ENCODE results near the gene KIFBP.

KIFBP gene

GRCh38 chr10:69049566-69049961 is 61.0 kb downstream of the KIFBP start:
- DNase-seq (ENCODE audit: low read depth in 2 of 2) = no peak

DNA sequence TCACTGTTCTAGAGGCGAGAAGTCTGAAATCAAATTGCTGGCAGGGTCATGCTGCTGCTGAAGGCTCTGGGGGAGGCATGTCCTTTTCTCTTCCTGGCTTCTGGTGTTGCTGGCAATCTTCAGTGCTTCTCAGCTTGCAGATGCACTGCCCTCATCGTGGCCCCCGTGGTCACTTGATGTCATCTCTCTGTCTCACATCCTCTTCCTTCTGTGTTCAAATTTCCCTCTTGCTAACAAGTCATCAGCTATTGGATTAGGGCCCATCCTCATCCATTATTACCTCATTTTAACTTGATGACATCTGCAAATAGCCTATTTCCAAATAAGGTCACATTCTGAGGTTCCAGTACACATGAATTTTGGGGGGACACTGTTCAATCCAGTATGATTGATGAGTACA is 62.7 kb downstream of the KIFBP start:
- no peak for DNase-seq (ENCODE audit: low read depth in 2 of 2)

GRCh38 chr10:69051710-69052487 is 63.3 kb downstream of the KIFBP start:
- DNase-seq (ENCODE audit: low read depth in 2 of 2) = no peak

DNA sequence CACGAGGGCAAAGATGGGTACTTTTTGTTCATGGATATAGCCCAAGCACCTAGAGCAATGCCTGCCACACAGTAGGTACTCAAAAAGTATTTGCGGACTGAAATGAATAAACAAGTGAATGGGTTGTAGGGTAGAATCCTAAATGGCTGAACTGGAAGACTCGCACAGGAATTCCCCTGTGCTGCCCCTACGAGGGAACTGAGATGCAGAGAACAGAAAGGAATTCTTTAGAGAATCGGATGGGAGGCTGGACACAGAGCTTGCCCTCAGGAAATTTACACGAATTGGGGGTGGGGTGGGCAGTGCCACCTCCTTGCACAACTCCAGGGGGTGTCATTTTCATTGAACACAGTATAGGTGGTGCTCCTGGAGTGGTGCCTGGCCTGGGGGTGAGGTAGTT is 64.1 kb downstream of the KIFBP start:
- DNase-seq (ENCODE audit: low read depth in 2 of 2) = no peak

DNA sequence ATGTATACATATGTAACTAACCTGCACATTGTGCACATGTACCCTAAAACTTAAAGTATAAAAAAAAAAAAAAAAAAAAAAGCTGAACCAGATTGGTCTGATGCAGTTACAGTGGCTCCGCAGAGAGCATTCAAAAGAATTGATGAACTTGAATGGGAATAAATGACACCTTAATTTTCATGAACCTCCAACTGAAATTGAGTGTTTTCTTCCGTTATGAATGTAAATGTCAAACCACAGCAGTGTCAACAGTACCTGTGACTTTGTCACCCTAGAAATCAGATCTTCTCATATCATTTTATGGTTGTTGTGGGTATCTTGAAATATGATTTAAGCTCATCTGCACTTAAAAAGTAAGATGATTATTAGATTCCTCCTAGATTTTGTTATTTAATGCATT is 66.6 kb downstream of the KIFBP start:
- no peak for DNase-seq (ENCODE audit: low read depth in 2 of 2)

GRCh38 chr10:69056129-69056528 is 67.5 kb downstream of the KIFBP start:
- DNase-seq (ENCODE audit: low read depth in 2 of 2) = no peak

DNA sequence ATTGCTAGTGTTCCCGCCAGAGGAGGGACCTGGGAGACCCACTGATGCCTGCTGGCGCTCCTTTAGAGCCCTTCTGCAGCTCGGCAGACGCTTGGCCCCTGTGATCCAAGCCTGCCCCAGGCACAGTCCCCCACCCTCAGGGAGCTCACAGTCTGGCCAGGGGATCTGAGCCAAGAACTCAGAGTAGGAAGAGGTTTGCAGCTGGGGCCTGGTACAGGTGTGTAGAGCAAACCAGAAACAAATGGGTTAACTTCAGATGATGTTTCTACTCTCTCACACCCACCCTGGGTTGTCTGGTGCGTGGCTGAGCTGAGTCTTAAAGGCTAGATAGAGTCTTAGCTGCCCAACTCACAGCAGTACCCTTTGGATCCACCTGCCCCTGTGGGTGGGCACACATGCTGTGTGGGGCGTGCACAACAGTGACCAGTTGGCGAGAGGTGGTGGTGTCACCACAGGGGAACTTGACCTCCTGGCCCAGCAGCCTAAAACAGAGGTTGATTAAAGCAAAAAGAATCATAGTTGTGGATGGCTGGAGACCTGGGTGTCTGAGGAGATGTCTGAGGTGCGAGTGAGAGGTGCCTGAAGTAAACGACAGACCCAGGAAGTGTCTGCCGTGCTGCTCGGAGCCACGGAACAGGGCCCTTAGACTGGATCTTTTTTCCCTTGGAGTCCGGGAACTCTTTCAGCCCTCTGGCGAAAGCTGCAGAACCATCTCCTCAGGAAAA is 68.1 kb downstream of the KIFBP start:
- no peak for DNase-seq (ENCODE audit: low read depth in 2 of 2)

GRCh38 chr10:69057261-69057950 is 68.8 kb downstream of the KIFBP start:
- DNase-seq (ENCODE audit: low read depth in 2 of 2) = no peak

GRCh38 chr10:69057951-69058297 is 69.3 kb downstream of the KIFBP start:
- DNase-seq (ENCODE audit: low read depth in 2 of 2) = no peak

DNA sequence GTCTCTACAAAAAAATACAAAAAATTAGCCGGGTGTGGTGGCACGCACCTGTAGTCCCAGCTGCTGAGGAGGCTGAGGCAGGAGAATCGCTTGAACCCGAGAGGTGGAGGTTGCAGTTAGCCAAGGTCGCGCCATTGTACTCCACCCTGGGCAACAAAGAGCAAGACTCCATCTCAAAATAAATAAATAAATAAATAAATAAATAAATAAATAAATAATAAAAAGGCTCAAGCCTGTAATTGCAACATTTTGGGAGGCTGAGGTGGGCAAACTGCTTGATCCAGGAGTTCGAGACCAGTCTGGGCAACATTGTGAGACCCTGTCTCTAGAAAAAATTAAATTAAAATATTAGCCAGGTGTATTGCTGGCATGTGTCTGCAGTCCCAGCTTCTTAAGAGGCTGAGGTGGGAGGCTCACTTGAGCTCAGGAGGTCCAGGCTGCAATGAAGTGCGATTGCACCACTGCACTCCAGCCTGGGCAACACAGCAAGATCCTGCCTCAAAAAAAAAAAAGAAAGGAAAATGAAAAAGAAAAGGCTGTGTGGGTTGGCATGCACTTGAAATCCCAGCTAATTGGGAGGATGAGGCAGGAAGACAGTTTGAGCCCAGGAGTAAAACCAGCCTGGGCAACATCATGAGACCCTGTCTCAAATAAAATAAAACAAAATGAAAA is 71.7 kb downstream of the KIFBP start:
- no peak for DNase-seq (ENCODE audit: low read depth in 2 of 2)

DNA sequence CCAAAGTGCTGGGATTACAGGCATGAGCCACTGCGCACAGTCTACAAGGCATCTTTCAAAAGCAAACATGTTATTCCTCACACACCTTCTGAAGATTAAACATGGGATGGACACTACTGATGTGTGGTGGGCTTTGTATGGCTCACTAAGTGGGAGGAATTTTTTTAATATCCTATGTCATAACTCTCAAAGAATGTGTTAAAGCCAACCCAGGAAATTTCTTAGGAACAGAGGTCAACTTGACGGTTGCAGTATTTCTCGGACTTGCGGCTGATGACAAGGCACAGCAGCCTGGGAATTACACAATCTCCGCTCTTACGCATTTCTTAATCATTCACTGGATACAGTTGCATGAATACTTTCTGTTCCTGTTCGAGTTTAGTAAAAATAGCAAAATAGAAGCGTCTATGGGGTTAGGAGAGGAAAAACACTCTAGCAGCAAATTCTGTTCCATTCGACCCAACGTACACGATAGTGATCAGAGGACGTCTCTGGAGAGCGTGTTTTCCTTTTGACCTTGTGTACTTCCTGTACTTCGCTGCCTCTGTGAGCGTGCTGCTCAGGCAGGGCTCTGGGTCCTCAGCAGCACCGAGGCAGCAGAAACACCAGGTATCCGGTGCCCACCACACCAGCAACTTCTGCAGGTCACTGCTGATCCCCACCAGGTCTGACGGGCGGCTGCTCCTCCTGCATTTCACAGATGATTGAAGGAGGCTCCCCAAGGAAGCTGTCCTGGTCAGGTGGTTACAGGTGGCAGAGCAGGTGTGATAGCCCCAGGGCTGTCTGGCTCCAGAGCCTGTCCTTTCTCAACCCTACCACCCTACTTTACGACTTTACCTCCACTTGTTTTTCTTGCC is 72.9 kb downstream of the KIFBP start:
- no peak for DNase-seq (ENCODE audit: low read depth in 2 of 2)

GRCh38 chr10:69062901-69063300 is 74.3 kb downstream of the KIFBP start:
- no peak for DNase-seq (ENCODE audit: low read depth in 2 of 2)

GRCh38 chr10:69064762-69065328 is 76.2 kb downstream of the KIFBP start:
- no peak for DNase-seq (ENCODE audit: low read depth in 2 of 2)

DNA sequence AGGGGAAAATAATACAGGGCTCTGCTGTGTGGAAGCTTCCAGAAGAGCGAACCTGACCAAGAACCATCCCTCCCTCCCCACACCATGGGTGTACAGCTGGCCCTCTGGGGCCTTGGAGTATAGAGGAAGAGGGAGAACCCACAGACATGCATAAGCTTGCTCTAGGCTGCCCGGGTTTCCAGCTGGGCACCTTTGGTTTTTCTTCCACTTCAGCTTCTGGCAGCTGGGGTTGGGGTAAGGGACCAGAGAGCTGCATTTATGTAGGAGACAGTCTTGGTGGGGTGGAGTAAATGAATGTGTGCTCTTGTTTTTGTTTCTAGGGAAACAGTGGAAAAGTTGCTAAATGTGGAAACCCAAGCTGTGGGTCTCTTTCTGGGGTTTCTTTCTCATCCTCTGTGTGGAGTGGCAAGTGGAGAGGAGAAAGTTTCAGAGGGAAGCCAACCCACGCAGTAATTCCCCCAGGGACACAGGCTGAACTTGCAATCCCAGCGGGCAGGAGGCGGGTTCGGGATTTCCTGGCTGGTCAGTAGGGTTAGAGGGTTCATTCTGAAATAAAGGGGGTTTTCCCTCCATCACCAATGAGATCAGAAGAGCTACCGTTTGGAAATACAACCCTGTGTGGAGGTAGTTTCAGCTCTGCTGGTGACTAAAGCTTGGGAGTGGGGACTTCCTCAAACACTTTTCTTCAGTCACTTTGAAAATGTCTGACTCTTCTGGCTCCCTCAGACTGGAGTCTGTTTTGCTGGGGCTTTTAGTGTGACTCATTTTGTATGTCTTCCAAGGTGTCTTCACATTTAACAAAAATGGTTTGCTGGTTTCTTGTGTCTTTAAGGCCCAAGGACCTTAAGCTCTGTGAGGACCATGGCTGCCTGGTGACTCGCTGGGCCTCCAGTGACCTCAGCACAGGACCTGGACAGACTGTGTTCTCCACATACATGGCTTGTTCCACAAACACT is 77.1 kb downstream of the KIFBP start:
- peak in 1 of 2 donors; percentile 66 for DNase-seq (ENCODE audit: low read depth in 2 of 2)

All from stimulated activated CD4-positive, alpha-beta T cell treated with anti-CD3 and anti-CD28 coated beads, Interleukin-4, amount 100 ng/mL, for 48 hours (primary cell).